Panc1 (cell line): ENCODE results near the gene UBE2J2. TPM values are rescaled to one million over a fixed set of nuclear protein-coding genes. Genes with fewer than 3 reads are reported as not detected.

ENCODE experiments used
- ATAC-seq: fragments of 200-7000 bp; cut with Tn5 transposase; 2 replicates; pipeline ENCODE4 v1.9.1; 2020; ENCODE audit warnings: mild to moderate bottlenecking, moderate library complexity
- BruUV-seq: library from RNA; stranded (reverse); fragments of 400-500 nt; replicated peaks from 2 replicates; lab custom pipeline; 2021; lab: Mats Ljungman, UMichigan
- CTCF ChIA-PET: fragments of 300-600 bp; sonication (Branson Sonifier 250); formaldehyde crosslinking; loops from one replicate; lab custom pipeline; 2022; ENCODE audit warnings: antibody characterized with exemption; lab: Charles Lee
- POLR2A ChIA-PET: fragments of 300-600 bp; sonication (Branson Sonifier 250); formaldehyde crosslinking; loops from one replicate; lab custom pipeline; 2022; ENCODE audit warnings: antibody characterized with exemption; lab: Charles Lee
- DNase-seq: peaks from one replicate; pipeline ENCODE4 v3.0.0-alpha.2; 2010; ENCODE audit warnings: low read depth, low spot score
- H3K27ac ChIP-seq: 2 replicates; pipeline ENCODE4 v1.5.1; 2011; ENCODE audit warnings: mild to moderate bottlenecking, low read length, inconsistent platforms
- H3K27me3 ChIP-seq: fragments of 200-500 bp; sonication (Bioruptor generic); 2 replicates; pipeline ENCODE4 v1.6.0; 2014; ENCODE audit warnings: low read length, inconsistent platforms; ENCODE audit not compliant: control insufficient read depth, insufficient read depth
- H3K36me3 ChIP-seq: fragments of 200-500 bp; sonication (Bioruptor generic); 2 replicates; pipeline ENCODE4 v1.5.1; 2014; ENCODE audit warnings: inconsistent platforms, mild to moderate bottlenecking, low read length, moderate library complexity; ENCODE audit not compliant: control insufficient read depth, insufficient read depth
- H3K4me1 ChIP-seq: 2 replicates; pipeline ENCODE4 v1.5.1; 2011; ENCODE audit warnings: inconsistent platforms, mild to moderate bottlenecking, low read length, moderate library complexity; ENCODE audit not compliant: control insufficient read depth, insufficient read depth
- H3K4me3 ChIP-seq, 2 experiments: 2 replicates each; pipeline ENCODE4 v1.5.1; 2011 to 2012; ENCODE audit warnings: low read depth in 2 of 2, low read length in 2 of 2, mild to moderate bottlenecking in 2 of 2, inconsistent platforms in 1 of 2, moderate library complexity in 1 of 2
- H3K9me3 ChIP-seq: fragments of 200-500 bp; sonication (Bioruptor generic); 2 replicates; pipeline ENCODE4 v1.5.1; 2014; ENCODE audit warnings: low read depth, mild to moderate bottlenecking, inconsistent platforms, low read length, moderate library complexity; ENCODE audit not compliant: control insufficient read depth, insufficient read depth
- CTCF ChIP-seq: fragments of 450-650 bp; IDR thresholded peaks from 2 replicates; pipeline ENCODE4 v1.5.1; 2017; ENCODE audit warnings: mild to moderate bottlenecking
- POLR2AphosphoS5 ChIP-seq: IDR thresholded peaks from 2 replicates; pipeline ENCODE4 v1.6.1; 2012; ENCODE audit warnings: mild to moderate bottlenecking, low read depth, low read length, moderate library complexity
- SIN3A ChIP-seq: IDR thresholded peaks from 2 replicates; pipeline ENCODE4 v1.6.1; 2012; ENCODE audit warnings: low read depth, mild to moderate bottlenecking, low read length, moderate library complexity, borderline replicate concordance; ENCODE audit not compliant: insufficient read depth
- TCF7L2 ChIP-seq: IDR thresholded peaks from 2 replicates; pipeline ENCODE4 v1.6.1; 2011; ENCODE audit warnings: mild to moderate bottlenecking, low read depth, low read length, inconsistent platforms
- in situ Hi-C: cut with HindIII; loops from 2 replicates; pipeline ENCODE4 v1.10.0; 2016; ENCODE audit warnings: low sequenced_read_pairs, low pct_unique_long_range_greater_than_20kb
- intact Hi-C: fragments of 100-400 bp; cut with micrococcal nuclease; formaldehyde crosslinking; loops from one replicate; pipeline ENCODE4 v1.10.0; 2022; ENCODE audit not compliant: unreplicated experiment
- total RNA-seq: library from RNA; stranded (reverse); gene quantifications from one replicate; pipeline ENCODE4 v1.2.1, GENCODE V29; 2021; ENCODE audit not compliant: unreplicated experiment
- TF ChIP-seq, protein P1 (sequence below), 2 experiments: IDR thresholded peaks; 2 replicates each; pipeline ENCODE4 v1.6.1; 2011 to 2012; ENCODE audit warnings: low read depth in 2 of 2, control low read depth in 1 of 2, low read length in 1 of 2, mild to moderate bottlenecking in 1 of 2, moderate library complexity in 1 of 2; ENCODE audit not compliant: insufficient read depth in 1 of 2

Gene UBE2J2
- total RNA-seq, 1 experiment from 2014 or later, result 101 TPM

DNA sequence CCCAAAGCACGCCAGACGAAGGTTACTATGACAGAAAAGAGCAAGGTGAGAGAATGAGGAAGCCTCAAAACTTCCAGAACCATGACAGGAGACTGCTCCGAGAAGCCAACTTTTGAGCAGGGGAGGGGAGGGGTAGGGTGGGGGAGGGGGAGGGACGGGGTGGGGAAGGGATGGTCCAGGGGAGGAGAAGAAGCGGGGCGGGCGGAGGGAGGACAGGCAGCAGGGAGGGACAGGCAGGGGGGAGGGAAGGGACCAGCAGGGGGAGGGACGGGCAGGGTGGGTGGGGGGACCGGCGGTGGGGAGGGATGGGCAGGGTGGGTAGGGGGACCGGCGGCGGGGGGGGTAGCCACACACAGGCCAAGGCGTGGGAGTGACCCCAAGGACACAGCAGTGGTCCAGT, 48.8 kb upstream of the UBE2J2 start:
- Histone ChIP-seq H3K4me3 (no peak overlapping the region), H3K27ac (no peak overlapping the region), H3K9me3 (no peaks in the 10 kb centered on the region), H3K36me3 (no peaks in the 10 kb centered on the region; the same call in none of the 2 replicates), H3K4me1 (peaks cover 48% of the 10 kb centered on the region), H3K27me3 (no peaks in the 10 kb centered on the region)
- POLR2A ChIA-PET, result no interaction called here
- intact Hi-C loops (no loop called here), in situ Hi-C loops (no loop called here)
- ATAC-seq, result no peak
- BruUV-seq, result no TSS peak
- no peak for DNase-seq
- CTCF ChIA-PET, result no interaction called here
- TF ChIP-seq SIN3A (no peak), TCF7L2 (no peak), POLR2AphosphoS5 (no peak), CTCF (no peak)
- TF ChIP-seq, protein P1, sequence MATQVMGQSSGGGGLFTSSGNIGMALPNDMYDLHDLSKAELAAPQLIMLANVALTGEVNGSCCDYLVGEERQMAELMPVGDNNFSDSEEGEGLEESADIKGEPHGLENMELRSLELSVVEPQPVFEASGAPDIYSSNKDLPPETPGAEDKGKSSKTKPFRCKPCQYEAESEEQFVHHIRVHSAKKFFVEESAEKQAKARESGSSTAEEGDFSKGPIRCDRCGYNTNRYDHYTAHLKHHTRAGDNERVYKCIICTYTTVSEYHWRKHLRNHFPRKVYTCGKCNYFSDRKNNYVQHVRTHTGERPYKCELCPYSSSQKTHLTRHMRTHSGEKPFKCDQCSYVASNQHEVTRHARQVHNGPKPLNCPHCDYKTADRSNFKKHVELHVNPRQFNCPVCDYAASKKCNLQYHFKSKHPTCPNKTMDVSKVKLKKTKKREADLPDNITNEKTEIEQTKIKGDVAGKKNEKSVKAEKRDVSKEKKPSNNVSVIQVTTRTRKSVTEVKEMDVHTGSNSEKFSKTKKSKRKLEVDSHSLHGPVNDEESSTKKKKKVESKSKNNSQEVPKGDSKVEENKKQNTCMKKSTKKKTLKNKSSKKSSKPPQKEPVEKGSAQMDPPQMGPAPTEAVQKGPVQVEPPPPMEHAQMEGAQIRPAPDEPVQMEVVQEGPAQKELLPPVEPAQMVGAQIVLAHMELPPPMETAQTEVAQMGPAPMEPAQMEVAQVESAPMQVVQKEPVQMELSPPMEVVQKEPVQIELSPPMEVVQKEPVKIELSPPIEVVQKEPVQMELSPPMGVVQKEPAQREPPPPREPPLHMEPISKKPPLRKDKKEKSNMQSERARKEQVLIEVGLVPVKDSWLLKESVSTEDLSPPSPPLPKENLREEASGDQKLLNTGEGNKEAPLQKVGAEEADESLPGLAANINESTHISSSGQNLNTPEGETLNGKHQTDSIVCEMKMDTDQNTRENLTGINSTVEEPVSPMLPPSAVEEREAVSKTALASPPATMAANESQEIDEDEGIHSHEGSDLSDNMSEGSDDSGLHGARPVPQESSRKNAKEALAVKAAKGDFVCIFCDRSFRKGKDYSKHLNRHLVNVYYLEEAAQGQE (IDR thresholded peaks at IDR 0.05; ENCODE audit: insufficient read depth in 1 of 2, low read depth in 2 of 2, low read length in 1 of 2), result no peak

DNA sequence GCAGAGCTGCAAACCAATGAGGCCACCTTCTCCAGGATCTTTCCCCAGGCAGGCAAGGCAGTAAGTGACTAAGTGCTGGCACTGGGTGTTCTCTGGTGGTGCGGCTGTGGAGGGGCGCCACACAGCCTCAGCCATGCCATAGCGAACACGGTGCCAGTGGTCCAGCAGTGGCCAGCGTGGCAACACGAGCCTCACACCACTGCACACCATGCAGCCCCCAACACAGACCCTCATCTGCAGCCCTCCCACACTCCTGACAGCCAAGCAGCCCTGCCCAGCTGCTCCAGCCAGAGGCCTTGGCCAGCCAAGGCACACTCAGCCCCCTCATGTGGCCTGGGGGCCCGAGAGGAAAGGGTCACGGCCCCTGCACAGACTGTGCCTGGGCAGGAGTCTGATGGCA, 47.8 kb upstream of the UBE2J2 start:
- Histone ChIP-seq H3K9me3 (no peaks in the 10 kb centered on the region), H3K27ac (no peak overlapping the region), H3K4me1 (peaks cover 47% of the 10 kb centered on the region), H3K27me3 (no peaks in the 10 kb centered on the region), H3K4me3 (no peak overlapping the region), H3K36me3 (no peaks in the 10 kb centered on the region; the same call in none of the 2 replicates)
- ATAC-seq, result no peak
- TF ChIP-seq POLR2AphosphoS5 (no peak), CTCF (no peak), TCF7L2 (no peak), SIN3A (no peak)
- TF ChIP-seq, protein P1 (IDR thresholded peaks at IDR 0.05; ENCODE audit: insufficient read depth in 1 of 2, low read depth in 2 of 2, low read length in 1 of 2), result no peak
- BruUV-seq, result no TSS peak
- CTCF ChIA-PET, result no interaction called here
- intact Hi-C loops (no loop called here), in situ Hi-C loops (no loop called here)
- POLR2A ChIA-PET, result no interaction called here
- no peak for DNase-seq
